Amniotic stem cell (primary cell): ENCODE measurements around the gene CCDC27.

ENCODE experiments used
- DNase-seq: peaks from one replicate; lab custom pipeline; 2025; lab: John Stamatoyannopoulos, UW

Gene CCDC27

DNA sequence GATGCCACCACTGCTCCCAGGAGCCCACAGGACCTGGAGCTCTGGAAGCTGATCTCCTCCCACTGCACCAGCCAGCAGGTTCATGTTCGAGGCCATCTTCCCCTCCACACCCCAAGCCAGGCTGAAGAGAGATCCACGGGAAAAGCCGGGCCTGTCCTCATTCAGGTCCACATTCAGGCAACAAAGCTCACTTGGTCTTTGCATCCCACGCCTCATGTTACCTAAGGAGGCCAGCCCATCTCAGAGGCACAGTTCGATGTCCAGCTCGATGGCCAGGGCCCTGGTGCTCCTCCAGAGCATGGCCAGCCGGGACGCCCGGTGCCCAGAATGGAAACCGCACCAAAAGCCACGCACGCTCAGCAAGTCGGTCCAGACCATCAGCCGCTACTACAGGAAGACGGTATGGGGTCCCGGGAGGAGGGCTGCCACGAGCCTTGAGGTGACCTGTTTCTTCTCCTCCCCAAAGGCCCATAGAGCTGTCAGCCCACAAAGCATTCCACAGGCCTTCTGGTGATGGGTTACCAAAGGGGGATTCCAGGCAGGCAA is at the start of gene CCDC27:
Gene CCDC27 (plus strand): TSS at position 51 of the 546 bp plus-strand sequence. CDS start 32 bp downstream, at position 83.
- DNase-seq: no peak

GRCh38 chr1:3702528-3702927 is 49.7 kb upstream of the CCDC27 start:
- no peak for DNase-seq

- no peak for DNase-seq
These were observed 49.1 kb upstream of the CCDC27 start for GRCh38 chr1:3702990-3703728.

DNA sequence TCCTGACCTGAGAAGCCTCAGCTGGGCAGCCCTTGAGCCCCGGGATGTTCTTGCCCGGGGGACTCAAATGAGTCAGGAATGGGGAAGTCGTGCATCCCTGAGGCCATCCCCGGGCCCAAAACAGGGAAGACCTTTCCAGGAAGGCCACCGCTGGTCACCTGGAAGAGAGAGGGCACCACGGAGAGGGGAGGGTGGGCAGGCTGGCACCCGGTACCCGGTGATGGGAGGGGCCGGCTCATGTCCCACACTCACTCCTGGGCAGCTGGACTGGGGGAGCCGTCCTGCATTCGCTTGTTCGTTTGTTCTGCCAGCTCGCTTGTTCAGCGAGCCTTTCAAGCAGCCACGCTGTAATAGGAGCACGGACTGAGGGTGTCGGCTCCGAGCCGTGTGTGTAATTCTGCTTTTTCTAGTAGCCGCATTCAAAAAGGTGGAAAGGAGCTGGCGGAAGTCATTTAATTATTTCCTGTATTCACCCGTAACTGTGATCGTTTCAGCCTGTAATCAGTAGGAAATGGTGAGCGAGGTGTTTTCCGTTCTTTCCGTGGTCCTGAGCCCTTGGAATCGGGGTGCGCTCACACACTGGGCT is 48.4 kb upstream of the CCDC27 start:
- DNase-seq: no peak

- no peak for DNase-seq
These were observed 46.8 kb upstream of the CCDC27 start for GRCh38 chr1:3705341-3705950.

DNA sequence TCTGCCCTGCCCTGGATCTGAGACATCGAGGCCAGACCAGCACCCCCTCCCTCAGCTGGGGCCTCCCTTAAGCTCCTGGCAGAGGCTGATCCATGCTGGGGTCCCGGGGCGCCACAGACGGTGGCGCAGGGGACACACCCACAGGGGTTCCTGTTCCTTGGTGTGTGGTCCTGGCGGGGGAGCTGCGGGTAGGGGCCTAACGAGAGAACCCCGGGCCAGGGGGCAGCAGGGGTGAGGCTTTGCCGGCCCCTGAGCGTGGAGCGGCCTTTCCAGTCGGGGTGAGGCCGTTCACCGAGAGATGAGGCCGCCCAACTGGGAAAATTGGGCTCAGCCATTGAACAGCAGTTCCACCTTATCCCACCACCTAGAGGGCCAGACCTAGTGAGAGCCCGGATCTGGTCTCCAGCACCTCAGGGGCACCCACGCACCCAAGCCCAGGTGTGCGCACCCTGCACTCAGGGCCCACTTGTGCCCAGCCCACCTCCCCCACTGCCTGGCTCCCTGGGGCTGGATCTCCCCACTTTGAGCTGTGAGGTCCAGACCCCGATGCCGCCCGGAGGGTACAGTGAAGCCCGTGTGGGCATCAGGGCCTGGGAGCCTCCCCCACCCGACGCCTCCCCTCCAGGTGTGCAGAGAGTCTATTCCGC is 45.5 kb upstream of the CCDC27 start:
- DNase-seq: no peak

DNA sequence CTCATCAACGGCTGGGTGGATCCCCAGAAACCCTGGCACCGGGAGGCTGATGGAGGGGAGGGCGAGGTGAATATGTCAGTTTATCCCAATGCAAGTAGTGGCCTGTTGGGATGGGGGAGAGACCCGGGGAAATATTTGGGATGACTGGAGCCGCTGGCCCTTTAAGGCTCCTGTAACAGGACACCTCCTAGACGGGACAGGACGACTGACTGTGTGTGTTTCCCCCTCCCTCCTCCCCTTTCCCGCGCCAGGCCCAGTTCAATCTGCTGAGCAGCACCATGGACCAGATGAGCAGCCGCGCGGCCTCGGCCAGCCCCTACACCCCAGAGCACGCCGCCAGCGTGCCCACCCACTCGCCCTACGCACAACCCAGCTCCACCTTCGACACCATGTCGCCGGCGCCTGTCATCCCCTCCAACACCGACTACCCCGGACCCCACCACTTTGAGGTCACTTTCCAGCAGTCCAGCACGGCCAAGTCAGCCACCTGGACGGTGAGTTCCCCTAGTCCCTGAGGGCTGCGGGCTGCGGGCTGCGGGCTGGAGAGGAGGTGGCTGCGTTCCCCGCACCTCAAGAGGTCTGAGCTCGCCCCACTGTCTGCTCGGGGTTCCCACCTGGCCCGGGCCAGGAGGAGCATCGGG is 44.8 kb upstream of the CCDC27 start:
- DNase-seq: no peak

DNA sequence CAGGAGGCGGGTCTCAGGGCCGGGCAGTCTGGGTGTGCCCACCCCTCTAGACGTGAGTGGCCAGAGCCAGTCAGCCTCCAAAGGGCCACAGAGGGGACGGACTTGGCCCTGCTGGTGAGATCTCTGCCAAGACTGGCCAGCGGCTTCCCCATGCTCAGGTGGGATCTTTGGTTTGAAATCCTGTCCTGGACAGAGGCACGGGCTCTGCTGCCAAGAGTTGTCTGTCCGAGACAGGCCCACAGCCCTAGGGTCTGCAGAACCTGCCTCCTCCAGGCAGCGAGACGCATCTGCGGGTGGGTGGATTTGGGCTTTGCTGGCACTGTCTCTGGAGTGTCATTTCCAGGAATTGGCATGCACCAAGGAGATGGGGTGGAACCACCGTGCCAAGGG is 44.3 kb upstream of the CCDC27 start:
- no peak for DNase-seq

DNA sequence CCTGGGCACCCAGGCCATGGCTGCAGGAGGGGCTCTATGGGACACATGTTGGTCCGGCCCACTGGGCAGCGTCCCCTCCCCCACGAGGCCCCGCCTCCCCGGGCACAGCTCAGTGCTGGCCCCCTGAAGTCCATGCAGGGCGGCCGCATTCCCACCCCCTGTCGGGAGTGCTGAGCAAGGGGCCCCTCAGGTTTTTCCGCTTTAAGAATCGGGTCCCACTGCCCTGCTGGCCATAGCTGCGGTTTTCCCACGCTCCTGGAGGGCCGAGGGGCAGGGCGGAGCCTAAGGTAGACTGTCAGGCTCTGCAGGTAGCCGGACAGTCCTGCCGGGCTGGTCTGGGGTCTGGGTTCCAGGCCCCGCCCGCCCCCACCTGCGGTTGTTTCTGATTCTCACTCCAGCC is 43.5 kb upstream of the CCDC27 start:
- no peak for DNase-seq

GRCh38 chr1:3710251-3710650 is 42.0 kb upstream of the CCDC27 start:
- DNase-seq: no peak

GRCh38 chr1:3711381-3711779 is 40.9 kb upstream of the CCDC27 start:
- DNase-seq: no peak

GRCh38 chr1:3711780-3712451 is 40.3 kb upstream of the CCDC27 start:
- no peak for DNase-seq

DNA sequence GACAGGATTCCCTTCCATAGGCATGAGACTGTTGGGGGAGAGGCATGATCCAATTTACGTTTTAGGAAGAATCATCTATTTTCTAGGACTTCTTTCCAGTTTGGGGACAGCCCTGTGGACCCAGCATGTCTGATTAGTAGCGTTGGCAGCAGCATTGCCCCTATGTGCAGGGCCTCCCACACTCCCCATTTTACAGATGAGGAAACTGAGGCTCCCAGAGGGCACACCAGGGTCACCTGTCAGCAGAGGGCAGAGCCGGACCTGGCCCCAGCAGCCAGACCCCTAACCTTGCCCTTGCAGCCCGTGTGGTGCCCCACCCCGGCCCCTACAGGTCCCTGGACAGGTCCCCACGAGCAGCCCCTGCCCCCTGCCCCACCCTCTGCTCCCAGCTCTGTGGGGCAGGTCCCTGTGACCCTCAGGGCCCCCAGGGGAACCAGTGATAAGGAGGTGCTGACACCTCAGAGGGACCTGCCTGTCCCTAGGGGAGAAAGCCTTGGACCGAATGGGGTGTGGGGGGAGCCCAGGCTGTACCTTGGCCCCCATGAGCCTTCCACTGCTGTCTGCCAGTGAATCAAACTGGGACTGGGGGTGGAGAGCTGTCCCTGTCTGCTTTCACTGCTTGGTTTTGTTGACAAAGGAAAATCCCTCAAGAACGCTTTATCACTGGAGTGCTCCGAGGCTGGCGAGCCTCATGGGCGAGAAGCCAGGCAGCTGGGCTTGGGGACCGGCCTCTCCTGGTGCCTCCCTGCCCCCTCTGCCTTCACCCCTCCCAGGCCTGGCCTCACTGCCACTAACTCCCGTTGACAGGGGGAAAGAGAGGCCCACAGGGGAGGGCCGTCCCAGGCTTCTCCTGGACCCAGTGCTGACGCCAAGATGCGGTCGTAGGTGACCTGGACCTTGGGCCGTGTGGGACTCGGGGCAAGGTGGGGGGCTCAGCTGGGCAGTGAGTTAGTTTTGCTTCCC is 39.4 kb upstream of the CCDC27 start:
- DNase-seq: no peak

- no peak for DNase-seq
These were observed 38.4 kb upstream of the CCDC27 start for GRCh38 chr1:3713840-3714239.

GRCh38 chr1:3714284-3714741 is 37.9 kb upstream of the CCDC27 start:
- DNase-seq: no peak

- no peak for DNase-seq
These were observed 37.4 kb upstream of the CCDC27 start for GRCh38 chr1:3714814-3715213.

- no peak for DNase-seq
These were observed 35.9 kb upstream of the CCDC27 start for GRCh38 chr1:3716351-3716750.

DNA sequence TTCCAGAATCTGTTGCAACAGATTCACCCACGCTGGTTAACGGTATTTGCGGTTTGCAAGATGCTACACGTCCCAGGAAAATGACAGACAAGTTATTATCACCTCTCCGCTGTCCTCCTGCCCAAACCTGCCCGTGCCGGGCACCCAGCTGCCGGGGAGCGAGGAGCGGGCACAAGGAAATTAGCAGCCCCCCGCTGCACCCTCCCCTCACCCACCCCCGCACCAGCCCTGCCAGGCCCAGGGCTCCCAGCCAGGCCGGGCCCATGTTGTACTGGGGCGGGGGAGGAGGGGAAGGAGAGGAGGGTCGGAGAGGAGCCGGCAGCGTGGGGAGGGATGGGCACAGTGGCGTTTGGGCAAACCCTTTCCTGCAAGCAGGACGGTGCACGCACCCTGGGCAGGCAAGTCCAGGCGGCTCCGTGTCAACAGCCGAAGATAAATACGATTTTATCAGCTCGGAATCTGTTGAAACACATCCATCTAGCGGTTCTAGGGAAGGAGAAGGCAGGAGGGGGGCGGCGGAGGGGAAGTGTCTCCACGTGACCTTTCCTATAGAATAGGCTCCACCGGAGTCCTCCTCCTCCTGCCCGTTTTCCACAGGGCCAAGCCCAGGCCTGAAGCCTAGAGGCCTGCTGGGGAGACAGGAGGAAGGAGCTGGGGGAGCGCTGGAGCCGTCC is 35.1 kb upstream of the CCDC27 start:
- DNase-seq: no peak

- DNase-seq: no peak
These were observed 34.3 kb upstream of the CCDC27 start for GRCh38 chr1:3717715-3718601.
